Neural cell (in vitro differentiated cells): ENCODE measurements around the gene AP1S1. TPM values are rescaled to one million over a fixed set of nuclear protein-coding genes. Genes with fewer than 3 reads are reported as not detected.

ENCODE experiments used
- H2AFZ ChIP-seq: fragments of 200-600, 300-800 bp; sonication (generic), shearing (Covaris generic); 2 replicates; pipeline ENCODE4 v1.6.0; 2014; ENCODE audit warnings: low read depth, mild to moderate bottlenecking, antibody characterized with exemption, low read length, moderate library complexity
- H3F3A ChIP-seq: fragments of 200-600 bp; shearing (Covaris generic); 2 replicates; pipeline ENCODE4 v1.6.1; 2016; ENCODE audit warnings: mild to moderate bottlenecking, moderate library complexity, mixed read lengths, antibody characterized with exemption, low read length; ENCODE audit not compliant: insufficient read depth, poor library complexity, severe bottlenecking
- H3K27ac ChIP-seq: fragments of 200-600, 300-800 bp; sonication (generic), shearing (Covaris generic); 2 replicates; pipeline ENCODE4 v1.5.1; 2014; ENCODE audit warnings: mild to moderate bottlenecking, low read length, moderate library complexity
- H3K27me3 ChIP-seq: fragments of 300-800, 200-600 bp; sonication (generic), shearing (Covaris generic); 2 replicates; pipeline ENCODE4 v1.6.0; 2014; ENCODE audit warnings: mild to moderate bottlenecking, low read depth, low read length, moderate library complexity; ENCODE audit not compliant: insufficient read depth
- H3K36me3 ChIP-seq: fragments of 300-800, 200-600 bp; sonication (generic), shearing (Covaris generic); 2 replicates; pipeline ENCODE4 v1.5.1; 2014; ENCODE audit warnings: mild to moderate bottlenecking, antibody characterized with exemption, low read length, moderate library complexity; ENCODE audit not compliant: insufficient read depth
- H3K4me2 ChIP-seq: fragments of 300-800, 200-600 bp; sonication (generic), shearing (Covaris generic); 2 replicates; pipeline ENCODE4 v1.6.0; 2014; ENCODE audit warnings: mild to moderate bottlenecking, low read length
- H3K4me3 ChIP-seq: fragments of 300-800, 200-600 bp; sonication (generic), shearing (Covaris generic); 2 replicates; pipeline ENCODE4 v1.5.1; 2014; ENCODE audit warnings: mild to moderate bottlenecking, low read length, moderate library complexity
- H3K79me2 ChIP-seq: fragments of 200-600 bp; shearing (Covaris generic); replicated peaks from 2 replicates; pipeline ENCODE4 v1.6.0; 2014; ENCODE audit warnings: mild to moderate bottlenecking, low read length, moderate library complexity; ENCODE audit not compliant: insufficient read depth
- H3K9ac ChIP-seq: fragments of 300-800, 200-600 bp; sonication (generic), shearing (Covaris generic); 2 replicates; pipeline ENCODE4 v1.6.1; 2016; ENCODE audit warnings: mild to moderate bottlenecking, low read length, mixed read lengths
- H3K9me2 ChIP-seq: fragments of 200-600 bp; shearing (Covaris generic); 2 replicates; pipeline ENCODE4 v1.6.1; 2016; ENCODE audit warnings: mild to moderate bottlenecking, low read length, mixed read lengths; ENCODE audit not compliant: insufficient read depth
- H3K9me3 ChIP-seq: fragments of 200-600, 300-800 bp; sonication (generic), shearing (Covaris generic); 2 replicates; pipeline ENCODE4 v1.6.1; 2016; ENCODE audit warnings: mild to moderate bottlenecking, mixed run types, low read length, moderate library complexity, mixed read lengths
- H4K20me1 ChIP-seq: fragments of 200-600 bp; shearing (Covaris generic); 2 replicates; pipeline ENCODE4 v1.6.1; 2016; ENCODE audit warnings: mild to moderate bottlenecking, mixed run types; ENCODE audit not compliant: insufficient read depth
- CTCF ChIP-seq: fragments of 450-650 bp; IDR thresholded peaks from 2 replicates; pipeline ENCODE4 v1.5.1; 2014; ENCODE audit warnings: antibody characterized with exemption, mild to moderate bottlenecking, moderate library complexity; ENCODE audit not compliant: poor library complexity, severe bottlenecking
- EP300 ChIP-seq: fragments of 450-650 bp; conservative IDR thresholded peaks from 2 replicates; pipeline ENCODE4 v1.6.1; 2014; ENCODE audit warnings: antibody characterized with exemption, mild to moderate bottlenecking, moderate library complexity; ENCODE audit not compliant: poor library complexity, severe bottlenecking
- EZH2 ChIP-seq: fragments of 200-600, 300-800 bp; shearing (Covaris generic), sonication (generic); IDR thresholded peaks from 2 replicates; pipeline ENCODE4 v1.6.1; 2014; ENCODE audit warnings: antibody characterized with exemption, low read length, borderline replicate concordance, mild to moderate bottlenecking; ENCODE audit not compliant: insufficient read depth, poor library complexity, severe bottlenecking
- MXI1 ChIP-seq: fragments of 450-650 bp; conservative IDR thresholded peaks from 2 replicates; pipeline ENCODE4 v1.6.1; 2014; ENCODE audit warnings: antibody characterized with exemption, mild to moderate bottlenecking; ENCODE audit not compliant: poor library complexity, severe bottlenecking
- POLR2AphosphoS5 ChIP-seq: IDR thresholded peaks from 2 replicates; pipeline ENCODE4 v1.6.1; 2012
- RAD21 ChIP-seq: fragments of 450-650 bp; conservative IDR thresholded peaks from 2 replicates; pipeline ENCODE4 v1.6.1; 2014; ENCODE audit warnings: antibody characterized with exemption, mild to moderate bottlenecking, moderate library complexity
- REST ChIP-seq: IDR thresholded peaks from 2 replicates; pipeline ENCODE4 v1.6.1; 2012; ENCODE audit warnings: borderline replicate concordance
- SMC3 ChIP-seq: fragments of 450-650 bp; conservative IDR thresholded peaks from 2 replicates; pipeline ENCODE4 v1.6.1; 2014; ENCODE audit warnings: antibody characterized with exemption, mild to moderate bottlenecking, moderate library complexity; ENCODE audit not compliant: poor library complexity
- TAF1 ChIP-seq: IDR thresholded peaks from 2 replicates; pipeline ENCODE4 v1.6.1; 2012; ENCODE audit warnings: low read depth
- polyA plus RNA-seq: library from polyadenylated mRNA; depleted of rRNA; stranded (reverse); fragments of >200 nt; gene quantifications from 2 replicates; pipeline ENCODE4 v1.2.3, GENCODE V29; 2014

AP1S1 gene
- polyA plus RNA-seq, 1 donor from 2014 or later = 344 TPM

GRCh38 chr7:101123703-101124068 lies 30.6 kb upstream of the AP1S1 start:
- Histone ChIP-seq H3K79me2 (no peaks in the 10 kb centered on the region), H3K27me3 (no peaks in the 10 kb centered on the region)

GRCh38 chr7:101124376-101125056 lies 29.8 kb upstream of the AP1S1 start:
- Histone ChIP-seq H3K27ac (no peak overlapping the region), H3K36me3 (no peaks in the 10 kb centered on the region), H3F3A (no peaks in the 10 kb centered on the region), H3K4me3 (no peak overlapping the region), H3K9me2 (no peaks in the 10 kb centered on the region), H3K27me3 (no peaks in the 10 kb centered on the region), H3K79me2 (no peaks in the 10 kb centered on the region), H2AFZ (no peak overlapping the region), H3K4me2 (no peak overlapping the region), H3K9ac (no peak overlapping the region), H4K20me1 (no peaks in the 10 kb centered on the region), H3K9me3 (no peaks in the 10 kb centered on the region)
- no peak for TF ChIP-seq POLR2AphosphoS5
- TF ChIP-seq TAF1 = no peak
- TF ChIP-seq SMC3 = no peak
- TF ChIP-seq REST = no peak
- TF ChIP-seq EP300 = no peak

More at GRCh38 chr7:101123703-101124068, 30.6 kb upstream of the AP1S1 start:
- H3K9me2 ChIP-seq = no peaks in the 10 kb centered on the region
- no peak overlapping the region for H2AFZ ChIP-seq
- no peaks in the 10 kb centered on the region for H3K36me3 ChIP-seq
- TF ChIP-seq MXI1 = no peak
- H3F3A ChIP-seq = no peaks in the 10 kb centered on the region
- no peak overlapping the region for H3K4me2 ChIP-seq
- no peak overlapping the region for H3K4me3 ChIP-seq
- no peaks in the 10 kb centered on the region for H3K9me3 ChIP-seq
- H3K9ac ChIP-seq = no peak overlapping the region
- H4K20me1 ChIP-seq = no peaks in the 10 kb centered on the region
- H3K27ac ChIP-seq = no peak overlapping the region

GRCh38 chr7:101125989-101126650 lies 28.2 kb upstream of the AP1S1 start:
- Histone ChIP-seq H3K79me2 (no peaks in the 10 kb centered on the region), H3K27ac (no peak overlapping the region), H3K27me3 (no peaks in the 10 kb centered on the region), H3K9ac (no peak overlapping the region), H3K9me2 (no peaks in the 10 kb centered on the region), H3K9me3 (no peaks in the 10 kb centered on the region), H3K4me2 (no peak overlapping the region), H4K20me1 (no peaks in the 10 kb centered on the region), H3K36me3 (no peaks in the 10 kb centered on the region), H3F3A (no peaks in the 10 kb centered on the region), H2AFZ (no peak overlapping the region), H3K4me3 (no peak overlapping the region)
- TF ChIP-seq RAD21 (no peak), REST (no peak), POLR2AphosphoS5 (no peak), EZH2 (no peak), CTCF (no peak)
